H9 (cell line): ENCODE measurements around the gene TFG. TPM values are rescaled to one million over a fixed set of nuclear protein-coding genes. Genes with fewer than 3 reads are reported as not detected.

ENCODE experiments used
- DNase-seq: peaks from one replicate; pipeline ENCODE4 v3.0.0-alpha.2; 2017
- H2AFZ ChIP-seq: one replicate; pipeline ENCODE4 v1.6.1; 2013; ENCODE audit warnings: mild to moderate bottlenecking, low read length, control low read depth, moderate library complexity
- H2AK5ac ChIP-seq: 2 replicates; pipeline ENCODE4 v1.6.1; 2013; ENCODE audit warnings: low read length, control low read depth, mixed read lengths; ENCODE audit not compliant: insufficient read length
- H2BK120ac ChIP-seq: one replicate; pipeline ENCODE4 v1.6.1; 2013; ENCODE audit warnings: low read depth, mild to moderate bottlenecking, low read length, control low read depth, inconsistent platforms; ENCODE audit not compliant: poor library complexity, severe bottlenecking
- H2BK12ac ChIP-seq: 2 replicates; pipeline ENCODE4 v1.6.1; 2013; ENCODE audit warnings: low read length, control low read depth, mixed read lengths, low read depth; ENCODE audit not compliant: insufficient read length
- H2BK15ac ChIP-seq: 2 replicates; pipeline ENCODE4 v1.6.1; 2013; ENCODE audit warnings: low read depth, low read length, control low read depth
- H2BK20ac ChIP-seq: one replicate; pipeline ENCODE4 v1.6.1; 2013; ENCODE audit warnings: low read depth, mild to moderate bottlenecking, low read length, control low read depth, inconsistent platforms; ENCODE audit not compliant: poor library complexity, severe bottlenecking
- H2BK5ac ChIP-seq: 2 replicates; pipeline ENCODE4 v1.6.1; 2013; ENCODE audit warnings: low read length, control low read depth, mixed read lengths; ENCODE audit not compliant: insufficient read length
- H3K14ac ChIP-seq: 2 replicates; pipeline ENCODE4 v1.6.1; 2013; ENCODE audit warnings: low read length, control low read depth; ENCODE audit not compliant: insufficient read depth
- H3K18ac ChIP-seq: 2 replicates; pipeline ENCODE4 v1.6.1; 2013; ENCODE audit warnings: low read depth, mild to moderate bottlenecking, mixed read lengths, low read length, control low read depth; ENCODE audit not compliant: insufficient read length
- H3K23ac ChIP-seq: 2 replicates; pipeline ENCODE4 v1.6.1; 2013; ENCODE audit warnings: low read length, control low read depth, mixed read lengths, low read depth; ENCODE audit not compliant: insufficient read length
- H3K23me2 ChIP-seq: 2 replicates; pipeline ENCODE4 v1.6.1; 2013; ENCODE audit warnings: low read depth, mild to moderate bottlenecking, mixed read lengths, low read length, control low read depth; ENCODE audit not compliant: insufficient read length, poor library complexity, severe bottlenecking
- H3K27ac ChIP-seq: 2 replicates; pipeline ENCODE4 v1.5.1; 2013; ENCODE audit warnings: low read length, control low read depth, mixed read lengths, low read depth; ENCODE audit not compliant: insufficient read length
- H3K27me3 ChIP-seq: 2 replicates; pipeline ENCODE4 v1.6.1; 2013; ENCODE audit warnings: low read length, control low read depth, inconsistent platforms; ENCODE audit not compliant: insufficient read depth
- H3K4ac ChIP-seq: 2 replicates; pipeline ENCODE4 v1.6.1; 2013; ENCODE audit warnings: low read depth, mild to moderate bottlenecking, control low read depth, inconsistent platforms, low read length, moderate library complexity
- H3K4me1 ChIP-seq: 2 replicates; pipeline ENCODE4 v1.6.1; 2013; ENCODE audit warnings: low read length, control low read depth, inconsistent platforms; ENCODE audit not compliant: insufficient read depth
- H3K4me2 ChIP-seq: 2 replicates; pipeline ENCODE4 v1.6.1; 2013; ENCODE audit warnings: low read length, control low read depth, mixed read lengths; ENCODE audit not compliant: insufficient read length, insufficient read depth
- H3K56ac ChIP-seq: 2 replicates; pipeline ENCODE4 v1.6.1; 2013; ENCODE audit warnings: low read depth, mild to moderate bottlenecking, mixed read lengths, low read length, control low read depth; ENCODE audit not compliant: insufficient read length
- H3K79me1 ChIP-seq: 2 replicates; pipeline ENCODE4 v1.6.1; 2013; ENCODE audit warnings: low read depth, mild to moderate bottlenecking, moderate library complexity, low read length, control low read depth, inconsistent platforms; ENCODE audit not compliant: insufficient read depth, poor library complexity, severe bottlenecking
- H3K79me2 ChIP-seq: 2 replicates; pipeline ENCODE4 v1.6.1; 2013; ENCODE audit warnings: low read length, control low read depth, inconsistent platforms; ENCODE audit not compliant: insufficient read depth
- H3K9ac ChIP-seq: 2 replicates; pipeline ENCODE4 v1.6.1; 2013; ENCODE audit warnings: low read length, control low read depth, mixed read lengths; ENCODE audit not compliant: insufficient read length; ENCODE audit errors: extremely low read depth
- H3K9me3 ChIP-seq: one replicate; pipeline ENCODE4 v1.6.1; 2013; ENCODE audit warnings: low read depth, low read length, inconsistent platforms; ENCODE audit not compliant: control insufficient read depth
- H3T11ph ChIP-seq: one replicate; pipeline ENCODE4 v1.6.1; 2013; ENCODE audit warnings: mild to moderate bottlenecking, low read length, control low read depth, inconsistent platforms
- H4K20me1 ChIP-seq: one replicate; pipeline ENCODE4 v1.6.1; 2013; ENCODE audit not compliant: control insufficient read depth, insufficient read length, insufficient read depth
- H4K5ac ChIP-seq: 2 replicates; pipeline ENCODE4 v1.6.1; 2013; ENCODE audit warnings: low read depth, mild to moderate bottlenecking, mixed read lengths, low read length, control low read depth; ENCODE audit not compliant: insufficient read length
- H4K8ac ChIP-seq: replicated peaks from 2 replicates; pipeline ENCODE4 v1.6.1; 2013; ENCODE audit warnings: low read length, control low read depth, mixed read lengths, low read depth; ENCODE audit not compliant: insufficient read length
- H4K91ac ChIP-seq: 2 replicates; pipeline ENCODE4 v1.6.1; 2013; ENCODE audit warnings: low read depth, mild to moderate bottlenecking, moderate library complexity, mixed read lengths, low read length, control low read depth; ENCODE audit not compliant: insufficient read length
- H3K27ac Mint-ChIP-seq, 3 experiments: 2 replicates in 2 of 3; 3 replicates in 1 of 3; pipeline ENCODE4 v1.8.0; 2020 to 2021; ENCODE audit warnings: mixed read lengths in 3 of 3, mild to moderate bottlenecking in 1 of 3, moderate library complexity in 1 of 3
- H3K27me3 Mint-ChIP-seq: 2 replicates; pipeline ENCODE4 v1.8.0; 2021; ENCODE audit warnings: low read depth, mild to moderate bottlenecking, moderate library complexity, mixed read lengths
- H3K36me3 Mint-ChIP-seq, 3 experiments: 2 replicates in 2 of 3; 3 replicates in 1 of 3; pipeline ENCODE4 v1.8.0; 2020 to 2021; ENCODE audit warnings: low read depth in 3 of 3, mixed read lengths in 3 of 3; ENCODE audit not compliant: insufficient read depth in 1 of 3
- H3K4me1 Mint-ChIP-seq, 2 experiments: 2 replicates each; pipeline ENCODE4 v1.8.0; 2020; ENCODE audit warnings: mixed read lengths in 2 of 2
- H3K4me3 Mint-ChIP-seq, 2 experiments: 2 replicates in 1 of 2; 3 replicates in 1 of 2; pipeline ENCODE4 v1.8.0; 2020 to 2021; ENCODE audit warnings: mild to moderate bottlenecking in 2 of 2, mixed read lengths in 2 of 2, moderate library complexity in 1 of 2
- H3K9me3 Mint-ChIP-seq, 2 experiments: 2 replicates in 1 of 2; 3 replicates in 1 of 2; pipeline ENCODE4 v1.8.0; 2020; ENCODE audit warnings: mild to moderate bottlenecking in 2 of 2, mixed read lengths in 2 of 2, moderate library complexity in 1 of 2
- WGBS: extraction: QIAGEN DNeasy Blood & Tissue Kit; methylation state at CpG from one replicate; pipeline ENCODE4 v1.1.7; 2013; ENCODE audit warnings: missing lambda C conversion rate, low lambda C conversion rate, mixed read lengths; ENCODE audit not compliant: insufficient read length; ENCODE audit errors: extremely low coverage; 5-methylcytosine and 5-hydroxymethylcytosine counted together
- total RNA-seq: library from RNA; stranded (reverse); gene quantifications from 2 replicates; pipeline ENCODE4 v1.2.1, GENCODE V29; 2021
- TF ChIP-seq, protein P1 (sequence below): fragments of 200-600 bp; sonication (generic); conservative IDR thresholded peaks from 3 replicates; pipeline ENCODE4 v1.8.0; 2021; ENCODE audit warnings: antibody characterized with exemption, mild to moderate bottlenecking

TFG gene
- total RNA-seq, 1 experiment from 2014 or later, result 80.7 TPM

GRCh38 chr3:100730524-100730923, 21.2 kb downstream of the TFG start:
- Histone ChIP-seq H2BK120ac (no peak overlapping the region), H3K79me2 (no peaks in the 10 kb centered on the region; the same call in 1 of the 2 replicates), H3K14ac (no peak overlapping the region), H3K9ac (no peak overlapping the region), H2BK20ac (no peak overlapping the region), H4K8ac (no peak overlapping the region), H4K5ac (no peak overlapping the region), H2AK5ac (no peak overlapping the region), H4K20me1 (no peaks in the 10 kb centered on the region), H3K4me1 (no peaks in the 10 kb centered on the region), H3K18ac (no peak overlapping the region), H3K4me2 (no peak overlapping the region), H4K91ac (no peak overlapping the region), H3K9me3 (no peaks in the 10 kb centered on the region), H2BK12ac (no peak overlapping the region), H3K4ac (no peak overlapping the region), H3T11ph (no peak overlapping the region), H3K23me2 (no peaks in the 10 kb centered on the region), H3K23ac (no peak overlapping the region), H2BK15ac (no peak overlapping the region), H3K79me1 (no peaks in the 10 kb centered on the region), H3K27me3 (no peaks in the 10 kb centered on the region), H2BK5ac (no peak overlapping the region), H3K56ac (no peak overlapping the region), H2AFZ (no peak overlapping the region), H3K27ac (peak overlapping the region; percentile 70)
- no CpG with 5 or more reads among the region's 3 CpGs for WGBS
- Mint-ChIP-seq H3K9me3 (no peaks in the 10 kb centered on the region), H3K27me3 (no peaks in the 10 kb centered on the region), H3K4me3 (no peak overlapping the region), H3K4me1 (peaks cover 28 to 37% of the 10 kb centered on the region in 2 experiments), H3K36me3 (peaks cover 16 to 60% (median 42%) of the 10 kb centered on the region in 3 experiments; a peak in 6 of 7 replicates), H3K27ac (peak overlapping the region in 2 of 3 experiments; percentile 42 to 53; a peak in 4 of 7 replicates)
- TF ChIP-seq, protein P1, sequence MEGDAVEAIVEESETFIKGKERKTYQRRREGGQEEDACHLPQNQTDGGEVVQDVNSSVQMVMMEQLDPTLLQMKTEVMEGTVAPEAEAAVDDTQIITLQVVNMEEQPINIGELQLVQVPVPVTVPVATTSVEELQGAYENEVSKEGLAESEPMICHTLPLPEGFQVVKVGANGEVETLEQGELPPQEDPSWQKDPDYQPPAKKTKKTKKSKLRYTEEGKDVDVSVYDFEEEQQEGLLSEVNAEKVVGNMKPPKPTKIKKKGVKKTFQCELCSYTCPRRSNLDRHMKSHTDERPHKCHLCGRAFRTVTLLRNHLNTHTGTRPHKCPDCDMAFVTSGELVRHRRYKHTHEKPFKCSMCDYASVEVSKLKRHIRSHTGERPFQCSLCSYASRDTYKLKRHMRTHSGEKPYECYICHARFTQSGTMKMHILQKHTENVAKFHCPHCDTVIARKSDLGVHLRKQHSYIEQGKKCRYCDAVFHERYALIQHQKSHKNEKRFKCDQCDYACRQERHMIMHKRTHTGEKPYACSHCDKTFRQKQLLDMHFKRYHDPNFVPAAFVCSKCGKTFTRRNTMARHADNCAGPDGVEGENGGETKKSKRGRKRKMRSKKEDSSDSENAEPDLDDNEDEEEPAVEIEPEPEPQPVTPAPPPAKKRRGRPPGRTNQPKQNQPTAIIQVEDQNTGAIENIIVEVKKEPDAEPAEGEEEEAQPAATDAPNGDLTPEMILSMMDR, result no peak
- no peak for DNase-seq
